IPS-11a (cell line): Measurements from ENCODE around the gene CACNA1S.

ENCODE experiments used
- H3K4me3 ChIP-seq: one replicate; pipeline ENCODE4 v1.5.1; 2013; ENCODE audit warnings: low read depth, low read length, control low read depth

The CACNA1S gene

GRCh38 chr1:201066986-201067385 is 45.2 kb downstream of the CACNA1S start:
- H3K4me3 ChIP-seq, result no peak overlapping the region

- H3K4me3 ChIP-seq, result no peak overlapping the region
Observed at GRCh38 chr1:201065686-201066085, 46.5 kb downstream of the CACNA1S start.

- no peak overlapping the region for H3K4me3 ChIP-seq
Observed at GRCh38 chr1:201064806-201065205, 47.4 kb downstream of the CACNA1S start.

GRCh38 chr1:201063145-201063544 is 49.1 kb downstream of the CACNA1S start:
- no peak overlapping the region for H3K4me3 ChIP-seq

- H3K4me3 ChIP-seq, result no peak overlapping the region
Observed at GRCh38 chr1:201062511-201063091, 49.6 kb downstream of the CACNA1S start.

- H3K4me3 ChIP-seq, result no peak overlapping the region
Observed at GRCh38 chr1:201061886-201062285, 50.3 kb downstream of the CACNA1S start.

GRCh38 chr1:201061049-201061448 is 51.2 kb downstream of the CACNA1S start:
- no peak overlapping the region for H3K4me3 ChIP-seq

- H3K4me3 ChIP-seq, result no peak overlapping the region
Observed at GRCh38 chr1:201060586-201060985, 51.6 kb downstream of the CACNA1S start.

- no peak overlapping the region for H3K4me3 ChIP-seq
Observed at GRCh38 chr1:201059871-201060555, 52.2 kb downstream of the CACNA1S start.

- H3K4me3 ChIP-seq, result no peak overlapping the region
Observed at GRCh38 chr1:201059401-201059800, 52.8 kb downstream of the CACNA1S start.

- no peak overlapping the region for H3K4me3 ChIP-seq
Observed at GRCh38 chr1:201054091-201054543, 58.1 kb downstream of the CACNA1S start.

- no peak overlapping the region for H3K4me3 ChIP-seq
Observed at GRCh38 chr1:201053155-201053860, 58.9 kb downstream of the CACNA1S start.

- no peak overlapping the region for H3K4me3 ChIP-seq
Observed at GRCh38 chr1:201051399-201051798, 60.8 kb downstream of the CACNA1S start.

GRCh38 chr1:201050515-201051277 is 61.5 kb downstream of the CACNA1S start:
- no peak overlapping the region for H3K4me3 ChIP-seq

GRCh38 chr1:201049248-201049831 is 62.9 kb downstream of the CACNA1S start:
- H3K4me3 ChIP-seq, result no peak overlapping the region

GRCh38 chr1:201048521-201048920 is 63.7 kb downstream of the CACNA1S start:
- no peak overlapping the region for H3K4me3 ChIP-seq

GRCh38 chr1:201044119-201044518 is 68.1 kb downstream of the CACNA1S start:
- H3K4me3 ChIP-seq, result no peak overlapping the region

GRCh38 chr1:201042779-201043461 is 69.3 kb downstream of the CACNA1S start:
- no peak overlapping the region for H3K4me3 ChIP-seq

- H3K4me3 ChIP-seq, result no peak overlapping the region
Observed at GRCh38 chr1:201041011-201041410, 71.2 kb downstream of the CACNA1S start.

- H3K4me3 ChIP-seq, result no peak overlapping the region
Observed at GRCh38 chr1:201039876-201040275, 72.3 kb downstream of the CACNA1S start.
